ENCODE results near the gene GALNT12.
A peak's percentile ranks its signal among the peaks of the same experiment; 100 is the strongest.

Gene GALNT12

DNA sequence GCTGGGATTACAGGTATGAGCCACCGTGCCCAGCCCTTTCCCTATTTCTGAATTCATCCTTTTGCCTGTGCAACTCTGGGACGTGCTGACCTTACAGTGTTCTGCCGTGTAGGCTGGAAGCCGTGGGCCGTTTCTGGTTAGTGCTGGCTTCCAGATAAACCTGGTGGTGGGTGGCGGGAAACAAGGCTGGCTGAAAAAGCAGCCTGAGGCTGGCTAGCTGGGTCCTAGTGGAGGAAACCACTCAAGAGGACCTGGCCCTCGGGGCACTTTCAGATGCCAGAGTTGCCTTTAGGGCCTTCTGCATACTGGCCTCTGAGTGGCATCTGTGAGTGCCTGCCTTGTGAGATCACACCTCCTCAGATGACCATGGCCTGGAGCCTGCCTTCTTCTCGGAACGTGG lies 26.9 kb downstream of the GALNT12 start:
- no peak for DNase-seq

DNA sequence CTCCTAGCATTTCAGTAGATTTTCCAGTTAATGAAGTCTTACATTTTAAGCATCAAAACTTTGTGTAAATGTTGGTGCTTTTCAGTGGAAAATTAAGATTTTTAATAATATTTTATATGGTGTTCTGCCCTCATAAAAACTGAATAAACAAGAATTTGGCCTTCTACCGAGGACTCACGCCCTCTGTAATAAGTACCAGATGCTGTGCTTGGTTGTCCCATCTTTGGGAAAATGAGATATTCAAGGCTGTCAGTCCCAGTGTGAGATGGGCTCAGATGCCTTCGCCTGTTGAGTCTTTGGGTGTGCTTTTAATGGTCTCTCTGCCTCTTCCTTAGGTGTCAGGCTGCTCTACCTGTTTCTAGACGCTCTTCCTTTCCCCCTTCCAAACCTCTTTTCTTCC lies 28.7 kb downstream of the GALNT12 start:
- DNase-seq: no peak

DNA sequence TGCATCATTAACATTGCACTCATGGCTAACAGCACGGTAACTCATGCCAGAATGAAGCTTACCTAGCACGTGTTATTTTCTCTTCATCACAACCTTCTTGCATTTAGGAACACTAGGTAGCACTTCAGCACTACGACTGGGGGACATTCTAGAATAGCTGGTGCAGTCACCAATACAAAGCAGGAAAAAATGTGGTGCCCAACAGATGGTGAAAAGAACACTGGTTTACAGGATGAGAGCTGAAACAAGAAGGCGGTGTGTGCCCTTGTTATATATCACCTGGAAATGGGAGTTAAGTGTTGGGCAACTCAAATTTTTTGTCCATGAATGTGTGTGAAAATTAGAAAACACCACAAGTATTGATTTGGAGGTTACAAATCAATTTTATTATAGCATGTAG lies 30.0 kb downstream of the GALNT12 start:
- no peak for DNase-seq

DNA sequence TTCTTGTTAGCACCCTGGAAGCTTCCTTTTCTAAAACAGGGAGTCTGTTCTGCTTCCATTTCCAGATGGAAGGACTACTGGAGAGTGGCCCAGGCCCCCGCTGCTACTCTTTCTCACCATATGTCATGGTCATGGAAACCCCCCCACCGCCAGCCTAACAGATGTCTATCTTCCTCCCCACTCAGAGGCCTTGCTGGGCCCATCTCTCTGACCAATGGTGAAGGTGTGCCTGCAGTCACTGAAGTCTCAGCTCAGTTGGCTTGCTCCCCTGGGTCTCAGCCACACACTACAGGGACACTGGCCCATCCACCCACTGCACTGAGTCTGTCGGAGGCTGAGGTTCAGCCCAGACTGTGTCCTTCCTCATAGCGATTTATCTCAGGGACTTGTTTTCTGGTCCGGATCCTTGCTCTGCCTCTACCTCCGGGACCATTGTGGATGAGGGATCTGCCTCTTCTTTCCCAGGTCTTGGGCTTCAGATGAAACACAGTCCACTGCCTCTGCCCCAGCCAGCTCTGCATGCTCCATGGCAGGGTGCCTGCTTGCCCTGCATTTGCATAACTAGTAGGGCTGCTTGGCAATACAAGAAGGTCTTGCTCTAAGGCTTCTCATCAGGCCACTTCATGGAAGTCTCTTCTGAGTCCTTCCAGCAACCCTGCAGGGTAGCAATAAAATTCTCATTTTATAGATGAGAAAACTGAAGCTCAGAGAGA lies 30.8 kb downstream of the GALNT12 start:
- no peak for DNase-seq

DNA sequence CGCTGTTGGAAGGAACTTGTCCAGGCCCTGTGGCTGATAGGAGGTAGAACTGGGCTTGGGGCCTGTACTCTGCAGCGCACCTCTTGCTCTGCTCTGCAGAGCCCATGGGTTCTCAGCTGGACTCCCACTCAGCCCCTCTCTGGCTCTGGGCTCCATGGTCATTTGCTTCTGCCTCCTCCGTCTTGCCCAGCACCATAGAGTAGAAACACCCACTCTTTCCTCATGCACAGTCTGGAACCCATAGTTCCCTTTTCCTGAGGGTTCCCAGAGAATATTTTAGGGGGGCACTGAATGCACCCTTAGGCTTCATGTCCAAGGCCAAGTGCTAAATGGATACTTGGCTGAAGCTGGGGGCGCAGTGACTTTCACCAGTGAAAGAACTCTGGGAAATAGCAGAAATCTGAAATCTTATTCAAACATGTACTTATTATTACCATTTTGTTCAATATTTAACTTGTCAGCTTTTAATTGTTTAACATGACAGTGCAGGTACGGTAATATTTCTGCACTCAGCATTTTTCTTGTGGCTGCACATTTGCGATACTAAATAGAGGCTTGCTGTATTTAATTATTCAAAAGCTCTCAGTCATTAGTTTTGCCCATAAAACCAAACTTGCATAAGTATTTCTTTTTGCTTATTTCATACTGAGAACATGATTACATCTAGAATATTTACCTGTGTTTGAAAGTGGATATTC lies 31.5 kb downstream of the GALNT12 start:
- no peak for DNase-seq

DNA sequence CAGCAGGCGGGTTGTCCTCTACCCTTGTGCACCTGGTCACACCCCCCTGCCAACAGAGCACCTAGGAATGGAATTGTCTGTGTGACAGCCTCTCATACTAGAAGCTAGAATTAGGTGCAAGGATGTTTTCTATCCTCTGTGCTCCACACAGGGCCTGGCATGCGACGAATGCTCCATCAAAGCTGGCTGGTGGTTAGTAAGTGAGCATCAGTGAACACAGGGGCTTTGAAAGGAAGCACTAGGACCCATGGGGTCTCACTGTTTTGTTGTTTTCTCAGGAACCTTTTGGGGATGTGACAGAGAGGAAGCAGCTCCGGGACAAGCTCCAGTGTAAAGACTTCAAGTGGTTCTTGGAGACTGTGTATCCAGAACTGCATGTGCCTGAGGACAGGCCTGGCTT lies 32.3 kb downstream of the GALNT12 start:
- no peak for DNase-seq

DNA sequence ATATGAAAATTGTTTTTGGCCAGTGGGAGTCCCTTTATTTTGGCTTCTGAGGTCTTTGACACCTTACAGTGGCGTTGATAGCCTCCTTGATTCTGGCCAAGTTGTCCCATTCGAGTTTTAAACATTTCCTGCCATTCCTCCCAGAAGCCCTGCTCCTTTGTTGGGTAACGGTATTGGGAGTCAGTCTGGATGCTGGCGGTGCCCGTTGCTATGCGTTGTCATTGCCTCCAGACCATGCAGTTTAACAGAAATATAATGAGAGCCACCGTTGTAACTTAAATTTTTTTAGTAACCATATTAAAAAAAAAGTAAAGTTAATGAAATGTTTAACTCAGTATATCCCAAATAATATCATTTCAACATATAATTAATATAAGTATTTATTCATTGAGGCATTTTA lies 35.0 kb downstream of the GALNT12 start:
- DNase-seq: no peak

DNA sequence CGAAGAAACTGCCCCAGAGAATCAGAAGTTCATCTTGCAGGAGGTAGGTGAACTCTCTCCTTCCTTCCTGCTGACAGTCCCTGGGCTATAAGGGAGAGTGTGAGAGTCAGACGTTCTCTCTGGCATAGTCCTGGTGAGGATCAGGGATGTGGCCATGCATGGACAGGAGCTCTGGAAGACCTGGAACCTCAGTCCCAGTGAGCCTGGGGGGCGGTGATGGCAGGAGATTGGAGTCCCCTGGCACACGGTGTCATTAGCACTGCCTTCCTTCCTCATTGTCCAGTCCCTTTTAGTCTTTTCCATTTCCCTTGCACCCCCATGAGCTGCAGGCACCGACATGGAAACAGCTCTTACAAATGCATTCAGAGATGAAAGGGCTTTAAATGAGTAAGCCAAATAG lies 38.6 kb downstream of the GALNT12 start:
- DNase-seq: no peak

DNA sequence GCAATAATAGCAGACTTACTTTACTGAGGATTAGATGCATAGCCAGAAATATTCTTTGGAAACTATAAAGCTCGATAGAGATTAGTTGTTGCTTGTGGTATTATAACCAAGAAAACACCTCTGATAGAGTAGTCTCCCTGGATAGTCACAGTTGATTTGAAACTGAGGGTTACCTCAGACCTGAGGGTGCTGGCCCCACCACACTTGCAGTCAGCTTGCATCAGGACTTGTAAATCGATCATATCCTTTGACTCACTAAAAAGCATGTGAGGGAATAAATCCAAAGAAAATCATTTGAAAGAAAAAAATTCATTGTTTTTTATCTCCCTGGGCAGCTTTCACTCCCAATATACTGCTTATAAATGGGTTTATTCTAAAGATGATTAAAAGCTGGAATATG lies 39.4 kb downstream of the GALNT12 start:
- DNase-seq: no peak

DNA sequence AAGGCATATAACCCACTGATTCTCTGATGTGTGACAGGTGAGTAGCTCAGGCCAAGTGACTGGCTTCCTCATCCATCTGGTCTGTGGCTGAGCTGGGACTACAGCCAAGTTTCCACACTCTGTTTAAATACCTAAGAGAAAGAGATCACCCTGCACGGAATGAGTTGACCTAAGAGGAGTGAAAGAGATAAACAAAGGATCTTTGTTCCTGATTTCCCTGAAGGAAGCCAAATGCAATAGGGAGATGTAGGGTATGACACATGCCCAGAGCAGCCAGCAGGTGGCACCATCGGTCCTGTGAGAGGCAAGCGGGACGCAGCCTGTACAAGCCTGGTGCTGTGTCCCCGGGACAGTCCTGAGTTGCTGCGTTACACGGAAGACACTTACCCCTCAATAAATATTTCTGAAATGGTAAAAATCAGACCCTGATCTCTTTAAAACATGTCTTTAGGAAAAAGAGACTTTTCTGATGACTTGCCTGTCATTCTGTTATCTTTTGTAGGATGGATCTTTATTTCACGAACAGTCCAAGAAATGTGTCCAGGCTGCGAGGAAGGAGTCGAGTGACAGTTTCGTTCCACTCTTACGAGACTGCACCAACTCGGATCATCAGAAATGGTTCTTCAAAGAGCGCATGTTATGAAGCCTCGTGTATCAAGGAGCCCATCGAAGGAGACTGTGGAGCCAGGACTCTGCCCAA lies 41.1 kb downstream of the GALNT12 start:
- DNase-seq: peak; percentile 80

DNA sequence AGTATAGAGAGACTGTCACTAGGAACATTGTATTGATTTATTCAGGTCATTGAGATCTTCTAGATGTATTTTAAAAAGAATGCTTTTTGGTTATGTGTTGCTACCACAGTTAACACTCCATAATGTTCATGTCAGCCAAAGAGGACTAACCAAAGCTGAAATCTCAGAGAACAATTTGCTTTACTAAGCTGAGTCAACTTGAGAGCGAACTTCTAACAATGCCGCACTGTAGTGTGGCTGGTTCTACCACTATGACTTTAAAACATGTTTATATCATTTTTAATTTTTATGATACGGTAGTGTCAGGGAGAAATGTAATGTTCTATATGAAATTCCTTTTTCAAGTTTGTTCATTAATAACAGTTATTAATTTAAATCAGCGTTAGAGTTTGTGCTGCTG lies 42.1 kb downstream of the GALNT12 start:
- no peak for DNase-seq

DNA sequence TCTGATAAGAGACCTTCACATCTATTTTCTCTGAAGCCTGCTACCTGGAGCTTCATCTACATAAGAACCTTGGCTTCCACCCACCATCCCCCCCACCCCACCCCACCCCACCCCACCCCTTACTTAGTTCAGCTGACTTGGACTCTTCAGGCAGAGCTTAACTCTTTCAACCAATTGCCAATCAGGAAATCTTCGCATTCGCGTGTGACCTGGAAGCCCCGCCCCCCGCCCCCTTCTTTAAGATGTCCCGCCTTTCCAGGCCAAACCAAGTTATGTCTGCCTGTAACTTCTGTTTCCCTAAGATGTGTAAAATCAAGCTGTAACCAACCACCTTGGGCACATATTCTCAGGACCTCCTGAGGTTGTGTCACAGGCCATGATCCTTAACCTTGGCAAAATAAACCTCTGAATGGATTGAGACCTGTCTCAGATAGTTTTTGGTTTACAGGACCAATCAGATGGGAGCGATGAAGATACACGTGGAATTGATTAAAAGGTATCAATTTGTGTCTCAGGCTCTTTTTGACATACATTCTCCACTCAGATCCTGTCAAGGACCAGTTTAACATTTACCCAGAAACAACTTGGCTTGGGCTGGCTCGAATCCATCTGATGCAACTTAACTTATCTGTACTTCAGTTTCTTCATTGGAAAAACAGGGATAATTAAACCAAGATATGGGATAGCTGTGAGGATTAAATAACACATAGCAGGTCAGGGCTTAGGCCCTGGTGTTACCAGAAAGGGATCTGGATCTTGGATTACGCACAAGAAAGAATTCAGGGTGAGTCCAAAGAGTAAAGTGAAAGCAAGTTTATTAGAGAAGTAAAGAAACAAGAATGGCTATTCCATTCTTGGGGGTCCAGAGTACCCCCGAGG lies 43.6 kb downstream of the GALNT12 start:
- no peak for DNase-seq

DNA sequence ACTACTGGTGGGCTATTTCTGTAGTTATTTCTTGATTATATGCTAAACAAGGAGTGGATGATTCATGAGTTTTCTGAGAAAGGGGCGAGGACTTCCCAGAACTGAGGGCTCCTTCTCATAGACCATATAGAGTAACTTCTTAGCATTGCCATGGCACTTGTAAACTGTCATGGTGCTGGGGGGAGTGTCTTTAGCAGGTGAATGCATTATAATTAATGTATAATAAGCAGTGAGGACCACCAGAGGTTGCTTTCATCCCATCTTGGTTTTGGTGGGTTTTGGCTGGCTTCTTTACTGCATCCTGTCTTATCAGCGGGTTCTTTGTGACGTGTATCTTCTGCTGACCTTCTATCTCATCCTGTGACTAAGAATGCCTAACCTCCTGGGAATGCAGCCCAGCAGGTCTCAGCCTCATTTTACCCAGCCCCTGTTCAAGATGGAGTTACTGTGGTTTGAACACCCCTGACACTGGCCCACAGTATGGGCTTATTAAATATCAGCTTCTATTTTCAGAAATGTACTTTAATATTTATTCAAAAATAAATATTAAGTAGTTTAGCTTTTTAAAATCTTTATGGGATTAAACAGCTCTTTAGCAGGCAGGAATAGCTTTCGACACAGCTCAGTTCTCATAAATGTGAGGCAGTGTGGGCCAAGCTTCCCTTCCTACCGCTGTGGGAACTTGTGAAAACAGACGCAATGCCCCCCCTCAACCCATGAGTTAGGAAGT lies 44.4 kb downstream of the GALNT12 start:
- DNase-seq: no peak

DNA sequence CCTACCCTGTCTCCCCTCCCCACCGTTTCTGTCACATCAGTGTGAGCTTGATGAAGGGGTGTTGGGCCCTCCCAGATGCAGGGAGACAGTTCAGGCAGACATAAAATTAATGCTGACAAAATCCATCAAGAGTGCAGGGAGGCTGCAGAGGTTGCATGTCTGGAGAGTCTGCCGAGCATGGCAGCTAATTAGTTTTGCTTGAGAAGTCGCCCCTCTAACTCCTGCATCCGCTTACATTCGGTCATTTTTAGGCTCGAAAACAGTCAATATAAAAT lies 44.9 kb downstream of the GALNT12 start:
- DNase-seq: no peak

DNA sequence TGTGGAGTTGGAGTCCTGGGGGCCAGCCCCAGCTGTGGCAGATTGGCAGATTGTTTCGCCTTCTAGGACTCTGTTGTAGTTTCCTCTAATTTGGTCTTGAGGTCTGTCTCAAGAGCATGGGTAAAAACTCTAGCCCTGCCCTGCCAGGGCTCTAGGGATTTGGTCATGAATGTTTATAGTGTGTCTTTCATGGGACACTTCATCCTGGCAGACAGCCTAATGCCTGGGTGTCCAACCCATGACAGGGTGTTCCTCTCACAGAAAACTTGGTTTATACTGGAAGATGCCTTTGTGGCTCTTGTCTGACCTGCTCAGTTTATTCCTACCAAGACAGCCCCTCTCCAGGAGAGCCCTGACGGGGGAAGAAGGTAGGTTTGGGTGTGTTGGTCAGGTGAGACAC lies 45.5 kb downstream of the GALNT12 start:
- DNase-seq: no peak

DNA sequence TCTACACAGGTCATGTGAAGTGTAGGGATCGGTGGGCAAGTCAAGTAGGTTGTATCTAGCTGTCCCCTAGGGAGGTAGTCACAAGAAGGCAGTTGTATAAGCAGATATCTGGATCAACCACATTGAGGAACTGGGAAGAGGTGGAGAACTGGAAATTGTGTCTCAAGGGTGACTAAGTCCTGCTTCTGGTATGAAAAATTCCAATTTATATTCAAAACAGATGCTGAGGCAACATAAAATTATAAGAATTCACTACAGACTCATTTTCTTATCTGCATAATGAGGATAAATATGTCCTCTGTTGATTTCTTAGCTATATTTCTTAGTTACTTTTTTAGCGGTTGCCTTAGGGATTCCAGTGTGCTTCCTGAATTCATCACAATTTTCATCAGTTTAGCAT lies 46.8 kb downstream of the GALNT12 start:
- peak; percentile 75 for DNase-seq

DNA sequence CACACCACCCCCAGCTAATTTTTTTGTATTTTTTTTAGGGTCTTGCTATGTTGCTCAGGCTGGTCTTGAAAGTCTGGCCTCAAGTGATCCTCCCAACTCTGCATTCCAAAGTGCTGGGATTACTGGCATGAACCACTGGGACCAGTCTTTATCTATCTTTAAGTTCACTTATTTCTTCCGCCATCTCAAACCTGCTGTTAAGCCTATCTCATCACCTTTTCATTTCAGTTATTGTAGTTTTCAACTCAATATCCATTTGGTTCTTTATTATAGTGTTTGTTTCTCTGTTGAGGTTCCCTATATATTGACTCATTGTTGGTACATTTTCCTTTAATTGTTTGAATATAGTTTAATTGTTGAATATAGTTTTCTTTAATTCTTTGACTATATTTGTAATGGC lies 48.1 kb downstream of the GALNT12 start:
- no peak for DNase-seq

DNA sequence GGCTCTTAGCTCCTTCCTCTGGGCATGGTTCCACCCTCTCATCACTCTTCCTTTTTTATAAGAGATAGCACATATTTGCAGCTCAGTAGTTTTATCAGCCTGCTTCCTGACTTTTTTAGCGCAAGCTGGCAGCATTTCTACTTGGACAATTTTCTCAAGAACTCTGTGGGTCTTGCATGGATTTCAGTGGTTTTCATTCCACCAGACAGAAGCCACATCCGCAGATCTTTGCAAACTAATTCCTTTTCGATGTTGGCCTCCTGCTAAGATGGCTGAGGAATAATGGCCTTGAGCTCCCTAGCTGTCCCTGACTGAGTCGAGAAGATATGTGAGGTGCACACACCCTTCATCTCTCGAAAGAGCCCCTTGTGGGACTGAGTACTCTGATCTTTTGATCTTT lies 49.5 kb downstream of the GALNT12 start:
- no peak for DNase-seq

DNA sequence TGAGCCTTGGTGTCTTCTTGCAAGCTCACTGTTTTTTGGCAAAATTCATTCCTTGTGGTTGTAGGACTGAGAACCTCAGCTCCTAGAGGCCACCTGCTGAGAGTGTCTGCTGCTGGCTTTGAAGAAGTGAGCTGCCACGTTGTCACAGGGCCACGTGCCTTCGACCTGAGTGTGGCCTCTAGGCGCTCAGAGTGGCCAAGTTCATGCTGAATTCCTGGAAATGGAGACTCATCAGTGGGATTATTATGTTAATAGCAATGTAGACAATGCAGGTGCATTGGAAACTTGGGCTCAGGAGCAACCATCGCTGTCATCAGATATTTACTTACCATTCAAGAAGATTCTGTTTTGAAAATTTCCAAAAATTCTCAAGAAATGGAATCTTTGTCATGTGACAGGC lies 52.5 kb downstream of the GALNT12 start:
- no peak for DNase-seq

DNA sequence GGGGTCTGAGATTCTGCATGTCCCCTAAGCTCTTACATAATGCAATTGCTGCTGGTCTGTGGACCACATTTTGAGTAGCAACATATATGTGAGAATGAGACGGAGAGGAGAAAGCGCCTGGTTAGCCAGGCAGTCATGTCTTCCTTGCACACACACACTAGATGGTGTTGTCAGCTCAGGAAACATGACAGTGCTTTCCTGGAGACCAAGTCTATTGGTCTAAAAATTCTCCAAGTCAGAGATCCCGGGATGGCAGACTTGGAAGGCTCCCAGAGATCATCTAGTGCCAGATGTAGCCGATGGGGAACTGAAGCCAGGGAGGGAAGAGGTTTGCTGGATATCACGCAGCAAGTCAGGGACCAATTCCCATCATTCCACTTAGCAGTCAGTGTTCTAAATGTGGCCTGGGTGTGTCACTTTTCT lies 53.4 kb downstream of the GALNT12 start:
- DNase-seq: peak; percentile 80

DNA sequence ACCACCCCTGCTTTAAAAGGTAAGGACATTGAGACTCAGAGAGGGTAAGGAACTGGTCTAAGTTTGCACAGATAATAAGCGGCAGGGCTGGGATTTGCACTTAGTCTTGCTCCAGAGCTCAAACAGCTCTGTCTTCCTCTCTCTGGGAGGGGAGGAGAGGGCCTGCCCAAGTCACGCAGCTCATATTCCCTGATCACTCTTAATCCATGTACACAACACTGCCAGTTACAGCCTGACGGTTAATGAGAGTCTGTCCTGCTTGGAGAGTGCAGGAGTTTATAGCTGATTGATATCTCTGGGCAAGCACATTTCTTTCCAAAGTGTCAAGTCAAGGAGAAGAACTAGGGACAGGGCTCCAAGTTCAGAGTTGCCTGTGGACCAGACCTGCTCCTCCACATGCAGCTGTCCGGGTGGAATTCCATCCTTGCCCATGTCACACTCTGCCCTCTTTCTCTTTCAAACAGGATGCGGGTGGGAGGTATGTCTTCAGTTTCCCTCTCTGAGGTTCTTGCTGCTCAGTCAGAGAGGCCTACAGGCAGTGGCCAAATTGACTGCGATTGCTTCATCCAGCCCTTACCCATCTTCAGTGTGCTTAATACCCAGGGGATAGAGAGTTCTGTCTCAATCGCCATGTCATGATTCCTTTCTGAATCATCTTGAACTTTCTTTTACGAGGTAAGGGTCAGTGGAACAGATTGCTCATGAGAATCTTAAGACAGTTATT lies 54.5 kb downstream of the GALNT12 start:
- no peak for DNase-seq

DNA sequence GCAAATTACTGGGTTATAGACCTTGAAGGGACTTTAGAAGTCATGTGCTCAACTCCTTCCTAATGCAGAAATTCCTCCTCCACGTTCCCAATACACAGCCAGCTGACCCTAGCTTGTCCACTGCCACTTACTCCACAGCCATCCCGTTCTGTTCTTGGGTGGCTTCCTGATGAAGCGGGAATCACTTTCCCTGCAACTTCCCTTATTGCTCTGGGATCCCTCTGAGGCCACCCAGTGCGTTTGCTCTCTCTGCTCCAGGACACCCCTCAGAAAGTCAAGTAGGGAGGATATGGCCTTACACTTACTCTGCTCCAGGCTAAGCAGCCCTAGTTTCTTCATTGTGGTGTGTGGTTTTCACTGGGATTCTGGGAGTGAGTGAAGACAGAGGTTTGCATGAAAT lies 55.5 kb downstream of the GALNT12 start:
- no peak for DNase-seq
